Activated effector memory CD4-positive, alpha-beta T cell treated with anti-CD3 and anti-CD28 coated beads, Interleukin-2, amount 50 U/mL, for 16 hours (primary cell): ENCODE results near the gene SLC38A3.
A peak's percentile ranks its signal among the peaks of the same experiment; 100 is the strongest.
"Not testable (repeated sequence)": the region's sequence is repeated elsewhere in the genome, so short reads cannot be mapped to it uniquely, and the experiment has no call there.

Experiments used
- DNase-seq: peaks from one replicate; pipeline ENCODE4 v3.0.0-alpha.2; 2020

Gene SLC38A3

GRCh38 chr3:50211930-50212329 lies 6.9 kb downstream of the SLC38A3 start:
- DNase-seq: no peak

- DNase-seq: no peak
Measured at GRCh38 chr3:50212502-50212901, 7.4 kb downstream of the SLC38A3 start.

GRCh38 chr3:50212971-50213370 lies 7.9 kb downstream of the SLC38A3 start:
- no peak for DNase-seq

GRCh38 chr3:50213373-50213772 lies 8.3 kb downstream of the SLC38A3 start:
- DNase-seq: no peak

GRCh38 chr3:50214824-50215223 lies 9.8 kb downstream of the SLC38A3 start:
- no peak for DNase-seq

GRCh38 chr3:50215529-50215928 lies 10.5 kb downstream of the SLC38A3 start:
- DNase-seq: no peak

GRCh38 chr3:50217681-50218080 lies 12.6 kb downstream of the SLC38A3 start:
- no peak for DNase-seq

- DNase-seq: no peak
Measured at GRCh38 chr3:50218448-50218847, 13.4 kb downstream of the SLC38A3 start.

- DNase-seq: no peak
Measured at GRCh38 chr3:50219285-50219684, 14.2 kb downstream of the SLC38A3 start.

GRCh38 chr3:50220109-50220508 lies 15.0 kb downstream of the SLC38A3 start:
- no peak for DNase-seq

GRCh38 chr3:50221051-50221410 lies 16.0 kb downstream of the SLC38A3 start:
- DNase-seq: no peak

GRCh38 chr3:50221411-50222168 lies 16.5 kb downstream of the SLC38A3 start:
- no peak for DNase-seq

- no peak for DNase-seq
Measured at GRCh38 chr3:50222169-50222528, 17.1 kb downstream of the SLC38A3 start.

- DNase-seq: no peak
Measured at GRCh38 chr3:50224639-50225038, 19.6 kb downstream of the SLC38A3 start.

- DNase-seq: peak; percentile 78
Measured at GRCh38 chr3:50226888-50227389, 21.9 kb downstream of the SLC38A3 start.

GRCh38 chr3:50227390-50228183 lies 22.5 kb downstream of the SLC38A3 start:
- peak; percentile 96 for DNase-seq

- not testable (repeated sequence) for DNase-seq
Measured at GRCh38 chr3:50228184-50228763, 23.2 kb downstream of the SLC38A3 start.

- no peak for DNase-seq
Measured at GRCh38 chr3:50229490-50229889, 24.4 kb downstream of the SLC38A3 start.

- DNase-seq: no peak
Measured at GRCh38 chr3:50230104-50230793, 25.2 kb downstream of the SLC38A3 start.

GRCh38 chr3:50230794-50231125 lies 25.7 kb downstream of the SLC38A3 start:
- no peak for DNase-seq

GRCh38 chr3:50231581-50231980 lies 26.5 kb downstream of the SLC38A3 start:
- no peak for DNase-seq

GRCh38 chr3:50232303-50232702 lies 27.2 kb downstream of the SLC38A3 start:
- no peak for DNase-seq

GRCh38 chr3:50233176-50233575 lies 28.1 kb downstream of the SLC38A3 start:
- DNase-seq: no peak
